Stomach (tissue), 4 donors: Measurements from ENCODE around the gene C16orf78.

Experiments used
- POLR2A ChIP-seq, 4 donors: fragments of 450-650 bp; IDR thresholded peaks; one replicate each; pipeline ENCODE4 v1.6.1; 2016; ENCODE audit warnings: antibody characterized with exemption in 4 of 4, control low read depth in 2 of 4, mild to moderate bottlenecking in 1 of 4, moderate library complexity in 1 of 4
- POLR2AphosphoS5 ChIP-seq, 3 donors: sonication (generic); formaldehyde crosslinking; IDR thresholded peaks; one replicate each; pipeline ENCODE4 v1.6.1; 2016; ENCODE audit warnings: antibody characterized with exemption in 3 of 3
- TF ChIP-seq, protein P1 (sequence below), 7 experiments: fragments of 450-650 bp in 4 of 7; fragments of 200-600 bp in 3 of 7; sonication (generic) in 3 of 7; IDR thresholded peaks; one replicate each; pipeline ENCODE4 v1.5.1; 2016 to 2019; ENCODE audit warnings: antibody characterized with exemption in 7 of 7, control low read depth in 2 of 7, mild to moderate bottlenecking in 1 of 7

- TF ChIP-seq, protein P1, sequence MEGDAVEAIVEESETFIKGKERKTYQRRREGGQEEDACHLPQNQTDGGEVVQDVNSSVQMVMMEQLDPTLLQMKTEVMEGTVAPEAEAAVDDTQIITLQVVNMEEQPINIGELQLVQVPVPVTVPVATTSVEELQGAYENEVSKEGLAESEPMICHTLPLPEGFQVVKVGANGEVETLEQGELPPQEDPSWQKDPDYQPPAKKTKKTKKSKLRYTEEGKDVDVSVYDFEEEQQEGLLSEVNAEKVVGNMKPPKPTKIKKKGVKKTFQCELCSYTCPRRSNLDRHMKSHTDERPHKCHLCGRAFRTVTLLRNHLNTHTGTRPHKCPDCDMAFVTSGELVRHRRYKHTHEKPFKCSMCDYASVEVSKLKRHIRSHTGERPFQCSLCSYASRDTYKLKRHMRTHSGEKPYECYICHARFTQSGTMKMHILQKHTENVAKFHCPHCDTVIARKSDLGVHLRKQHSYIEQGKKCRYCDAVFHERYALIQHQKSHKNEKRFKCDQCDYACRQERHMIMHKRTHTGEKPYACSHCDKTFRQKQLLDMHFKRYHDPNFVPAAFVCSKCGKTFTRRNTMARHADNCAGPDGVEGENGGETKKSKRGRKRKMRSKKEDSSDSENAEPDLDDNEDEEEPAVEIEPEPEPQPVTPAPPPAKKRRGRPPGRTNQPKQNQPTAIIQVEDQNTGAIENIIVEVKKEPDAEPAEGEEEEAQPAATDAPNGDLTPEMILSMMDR (IDR thresholded peaks at IDR 0.05), result no peak
- TF ChIP-seq POLR2A (IDR thresholded peaks at IDR 0.05) (no peak), POLR2AphosphoS5 (IDR thresholded peaks at IDR 0.05) (no peak)
Measured at GRCh38 chr16:49378238-49378637, 4.6 kb downstream of the C16orf78 start.
